ENCODE measurements around the gene SHF. TPM values are rescaled to one million over a fixed set of nuclear protein-coding genes. Genes with fewer than 3 reads are reported as not detected.
A peak's percentile ranks its signal among the peaks of the same experiment; 100 is the strongest.

Gene SHF
- total RNA-seq, 1 donor from 2014 or later: 6.4 TPM

DNA sequence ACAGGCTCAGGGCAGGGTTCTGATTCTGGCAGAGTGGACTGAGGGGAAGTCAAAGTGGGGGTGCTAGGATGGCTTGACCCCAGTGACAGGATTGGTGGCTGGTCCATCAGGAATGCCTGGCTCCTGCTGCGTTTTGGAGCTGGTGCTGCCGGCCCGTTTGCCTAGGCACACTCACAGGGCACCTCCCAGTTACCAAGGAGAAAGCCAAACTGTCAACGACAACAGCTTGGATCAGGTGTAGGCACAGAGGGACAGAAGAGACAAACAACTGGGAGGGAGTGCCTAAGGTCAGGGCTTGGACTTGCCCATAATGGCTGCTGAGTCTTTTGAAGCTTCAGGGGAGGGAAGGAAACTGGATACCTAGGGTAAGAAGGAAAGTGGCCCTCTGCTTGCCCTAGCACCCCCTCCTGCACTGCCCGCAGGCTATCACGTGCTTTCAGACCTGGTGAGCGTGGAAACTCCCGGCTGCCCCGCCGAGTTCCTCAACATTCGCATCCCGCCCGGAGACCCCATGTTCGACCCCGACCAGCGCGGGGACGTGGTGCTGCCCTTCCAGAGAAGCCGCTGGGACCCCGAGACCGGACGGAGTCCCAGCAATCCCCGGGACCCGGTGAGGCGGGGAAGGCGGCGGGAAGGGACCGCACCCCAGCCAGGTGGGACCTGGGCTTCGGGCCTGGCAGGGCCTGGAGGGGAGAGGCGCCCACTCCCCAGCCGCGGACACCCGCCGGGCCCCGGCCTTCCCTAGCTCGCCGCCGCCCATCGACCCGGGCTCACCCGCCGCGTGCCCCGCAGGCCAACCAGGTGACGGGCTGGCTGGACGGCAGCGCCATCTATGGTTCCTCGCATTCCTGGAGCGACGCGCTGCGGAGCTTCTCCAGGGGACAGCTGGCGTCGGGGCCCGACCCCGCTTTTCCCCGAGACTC lies 52.8 kb downstream of the SHF start:
- Histone ChIP-seq H3K4me1 (peaks cover 35% of the 10 kb centered on the region), H3K36me3 (no peaks in the 10 kb centered on the region), H3K4me3 (peak overlapping the region; percentile 35), H3K27me3 (ENCODE audit: low read depth) (peaks cover 43% of the 10 kb centered on the region), H3K27ac (no peak overlapping the region), H3K9me3 (no peaks in the 10 kb centered on the region)
- DNase-seq (peak; percentile 70), ATAC-seq (peak in 1 of 2 donors; percentile 4)
- TF ChIP-seq, protein P1, sequence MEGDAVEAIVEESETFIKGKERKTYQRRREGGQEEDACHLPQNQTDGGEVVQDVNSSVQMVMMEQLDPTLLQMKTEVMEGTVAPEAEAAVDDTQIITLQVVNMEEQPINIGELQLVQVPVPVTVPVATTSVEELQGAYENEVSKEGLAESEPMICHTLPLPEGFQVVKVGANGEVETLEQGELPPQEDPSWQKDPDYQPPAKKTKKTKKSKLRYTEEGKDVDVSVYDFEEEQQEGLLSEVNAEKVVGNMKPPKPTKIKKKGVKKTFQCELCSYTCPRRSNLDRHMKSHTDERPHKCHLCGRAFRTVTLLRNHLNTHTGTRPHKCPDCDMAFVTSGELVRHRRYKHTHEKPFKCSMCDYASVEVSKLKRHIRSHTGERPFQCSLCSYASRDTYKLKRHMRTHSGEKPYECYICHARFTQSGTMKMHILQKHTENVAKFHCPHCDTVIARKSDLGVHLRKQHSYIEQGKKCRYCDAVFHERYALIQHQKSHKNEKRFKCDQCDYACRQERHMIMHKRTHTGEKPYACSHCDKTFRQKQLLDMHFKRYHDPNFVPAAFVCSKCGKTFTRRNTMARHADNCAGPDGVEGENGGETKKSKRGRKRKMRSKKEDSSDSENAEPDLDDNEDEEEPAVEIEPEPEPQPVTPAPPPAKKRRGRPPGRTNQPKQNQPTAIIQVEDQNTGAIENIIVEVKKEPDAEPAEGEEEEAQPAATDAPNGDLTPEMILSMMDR (IDR thresholded peaks at IDR 0.05): no peak
- intact Hi-C loops (cut with DNase I): no loop called here

DNA sequence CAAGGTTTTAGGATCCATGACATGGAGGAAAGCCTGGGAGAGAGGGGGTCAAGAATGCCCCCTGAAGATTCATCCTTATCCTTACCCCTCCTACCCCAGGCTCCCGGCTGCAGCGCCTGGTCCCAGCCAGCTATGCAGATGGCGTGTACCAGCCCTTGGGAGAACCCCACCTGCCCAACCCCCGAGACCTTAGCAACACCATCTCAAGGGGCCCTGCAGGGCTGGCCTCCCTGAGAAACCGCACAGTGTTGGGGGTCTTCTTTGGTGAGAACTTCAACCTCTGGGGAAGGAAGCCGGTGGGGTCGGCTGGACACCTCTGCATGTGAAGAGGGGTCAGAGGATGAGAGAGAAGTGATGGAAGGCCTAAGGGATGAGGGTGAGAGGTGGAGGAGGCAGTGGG lies 53.7 kb downstream of the SHF start:
- intact Hi-C loops (cut with DNase I): no loop called here
- Histone ChIP-seq H3K4me1 (peaks cover 35% of the 10 kb centered on the region), H3K36me3 (no peaks in the 10 kb centered on the region), H3K27ac (peak overlapping the region; percentile 31), H3K27me3 (ENCODE audit: low read depth) (peaks cover 52% of the 10 kb centered on the region), H3K4me3 (peak overlapping the region; percentile 14), H3K9me3 (no peaks in the 10 kb centered on the region)
- DNase-seq (peak; percentile 40), ATAC-seq (no peak)
- TF ChIP-seq, protein P1 (IDR thresholded peaks at IDR 0.05): no peak

DNA sequence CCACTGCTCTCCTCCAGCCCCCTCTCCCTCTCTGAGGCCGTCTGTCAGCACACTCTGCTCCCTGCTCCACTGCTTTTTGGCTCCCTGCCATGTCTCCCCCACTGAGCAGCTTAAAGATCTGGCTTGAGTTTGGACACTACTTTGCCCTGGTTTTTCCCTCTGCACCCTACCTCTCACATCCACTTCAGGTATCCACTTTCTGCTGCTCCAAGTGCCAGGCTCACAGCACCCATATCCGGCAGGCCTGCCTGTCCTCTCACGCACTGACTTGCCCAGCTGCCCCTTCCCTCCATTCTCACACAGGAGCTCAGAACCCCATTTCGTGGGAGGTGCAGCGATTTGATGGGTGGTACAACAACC lies 54.2 kb downstream of the SHF start:
- Histone ChIP-seq H3K27ac (no peak overlapping the region), H3K4me3 (peak overlapping the region; percentile 14), H3K27me3 (ENCODE audit: low read depth) (peaks cover 55% of the 10 kb centered on the region), H3K9me3 (no peaks in the 10 kb centered on the region), H3K36me3 (no peaks in the 10 kb centered on the region), H3K4me1 (peaks cover 35% of the 10 kb centered on the region)
- DNase-seq: no peak
- intact Hi-C loops (cut with DNase I): no loop called here
- ATAC-seq: peak; percentile 2 to 20
- TF ChIP-seq, protein P1 (IDR thresholded peaks at IDR 0.05): no peak

DNA sequence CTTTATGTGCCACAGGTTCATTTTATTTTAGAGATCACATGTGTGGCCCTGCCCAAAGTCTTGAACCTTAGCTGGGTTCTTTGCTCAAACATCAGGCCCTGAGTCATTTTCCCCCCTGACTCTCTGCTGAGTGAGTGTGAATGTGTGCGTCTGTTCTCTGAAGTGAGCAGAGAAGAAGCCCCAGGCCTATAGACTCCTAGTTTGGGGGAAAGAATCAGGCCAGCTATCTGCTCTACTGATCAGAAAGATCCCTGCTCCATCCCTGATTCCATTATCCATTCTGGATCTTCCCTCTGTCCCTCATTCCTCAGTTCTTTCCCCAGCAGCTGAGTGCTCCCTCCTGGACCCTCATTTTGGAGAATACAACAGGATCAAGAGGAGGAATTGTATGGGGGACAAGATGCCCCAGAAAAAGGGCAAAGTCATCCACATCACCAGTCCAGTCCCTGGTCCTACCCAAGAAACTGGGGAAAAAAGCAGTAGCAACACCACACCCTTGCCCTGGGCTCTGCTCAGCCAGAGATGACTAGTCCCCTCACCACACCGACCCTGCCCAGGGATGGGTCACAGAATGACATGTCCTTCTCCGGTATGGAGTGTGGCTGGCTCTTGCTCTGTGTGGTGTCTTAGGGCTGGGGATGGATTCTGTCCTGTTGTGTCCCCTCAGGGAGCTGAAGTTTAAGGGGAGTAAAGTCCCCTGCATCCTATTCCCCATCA lies 54.8 kb downstream of the SHF start:
- H3K4me1 ChIP-seq: peaks cover 35% of the 10 kb centered on the region
- ATAC-seq (no peak), DNase-seq (no peak)
- peak overlapping the region; percentile 14 for H3K4me3 ChIP-seq
- H3K27me3 ChIP-seq (ENCODE audit: low read depth): peaks cover 55% of the 10 kb centered on the region
- H3K27ac ChIP-seq: no peak overlapping the region
- no peaks in the 10 kb centered on the region for H3K36me3 ChIP-seq
- TF ChIP-seq, protein P1 (IDR thresholded peaks at IDR 0.05): no peak
- intact Hi-C loops (cut with DNase I): no loop called here
- no peaks in the 10 kb centered on the region for H3K9me3 ChIP-seq

DNA sequence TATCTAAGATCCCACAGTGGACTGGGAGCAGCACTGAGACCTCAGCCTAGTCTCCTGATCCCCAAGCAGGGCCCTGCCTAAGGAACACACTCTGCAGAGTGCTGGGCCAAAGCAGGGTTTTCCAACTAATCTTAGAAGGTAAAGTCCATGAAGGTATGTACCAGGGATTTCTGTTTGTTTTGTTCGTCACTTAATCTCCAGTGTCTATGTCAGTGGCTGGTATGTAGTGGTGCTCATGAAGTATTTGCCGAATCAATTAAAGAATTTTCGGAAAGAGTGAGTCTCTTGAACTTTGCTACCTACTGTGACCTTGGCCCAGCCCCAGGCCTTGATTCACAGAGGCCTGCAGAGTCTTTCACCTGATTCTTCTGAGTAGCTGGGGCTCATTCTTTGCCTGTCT lies 56.3 kb downstream of the SHF start:
- DNase-seq (peak; percentile 62), ATAC-seq (peak; percentile 37 to 59)
- H3K36me3 ChIP-seq: no peaks in the 10 kb centered on the region
- intact Hi-C loops (cut with DNase I): no loop called here
- H3K4me3 ChIP-seq: peak overlapping the region; percentile 58
- H3K27ac ChIP-seq: peak overlapping the region; percentile 84
- TF ChIP-seq, protein P1 (IDR thresholded peaks at IDR 0.05): no peak
- no peaks in the 10 kb centered on the region for H3K9me3 ChIP-seq
- peaks cover 55% of the 10 kb centered on the region for H3K27me3 ChIP-seq (ENCODE audit: low read depth)
- H3K4me1 ChIP-seq: peaks cover 34% of the 10 kb centered on the region
